ENCODE results near the gene GRHL1. TPM values are rescaled to one million over a fixed set of nuclear protein-coding genes. Genes with fewer than 3 reads are reported as not detected.

The GRHL1 gene
- polyA plus RNA-seq, 1 of the 3 experiments (the other 2 are of a cell fraction): 1.0 TPM

DNA sequence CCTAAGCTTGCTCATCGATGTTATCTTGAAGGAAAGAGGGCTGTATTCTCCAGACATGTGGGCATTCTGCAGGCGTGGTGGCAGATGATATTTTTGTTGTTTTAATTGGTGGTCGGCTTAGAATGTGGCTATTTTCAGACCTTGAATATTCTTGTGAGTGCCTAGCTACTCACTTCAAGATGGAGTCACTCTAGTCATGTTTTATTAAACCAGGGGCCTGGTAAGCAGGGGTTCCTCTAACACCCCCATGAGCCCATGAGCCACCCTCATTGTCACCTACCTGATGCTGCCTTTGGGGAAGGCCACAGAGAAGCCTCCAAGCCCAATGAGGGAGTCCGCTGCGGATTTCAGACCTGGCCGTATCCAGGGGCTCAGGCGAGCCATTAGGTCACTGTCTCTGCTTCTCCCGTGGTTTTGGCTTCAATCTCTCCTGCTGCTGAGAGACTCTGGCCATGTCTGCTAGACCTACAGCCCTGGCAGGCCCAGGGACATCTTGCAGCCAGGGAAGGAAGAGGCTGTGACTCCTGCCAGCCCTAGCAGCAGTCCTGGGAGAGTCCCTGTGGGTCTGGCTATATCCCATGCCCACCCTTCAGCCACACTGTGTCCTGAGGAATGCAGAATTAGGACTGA lies 75.6 kb downstream of the GRHL1 start (continued):
- no peak for TF ChIP-seq CHD2 (IDR thresholded peaks at IDR 0.05; ENCODE audit: low read length, partially characterized antibody)
- no peak for TF ChIP-seq NRF1 (IDR thresholded peaks at IDR 0.05; ENCODE audit: low read depth, low read length)
- no peak for TF ChIP-seq RCOR1 (IDR thresholded peaks at IDR 0.05; ENCODE audit: low read length)
- TF ChIP-seq TEAD4 (IDR thresholded peaks at IDR 0.05; ENCODE audit: borderline replicate concordance, insufficient read depth): no peak
- no peak for TF ChIP-seq FOSL2 (IDR thresholded peaks at IDR 0.05; ENCODE audit: borderline replicate concordance, low read depth)
- TF ChIP-seq RFX5 (IDR thresholded peaks at IDR 0.05; ENCODE audit: low read length): no peak

DNA sequence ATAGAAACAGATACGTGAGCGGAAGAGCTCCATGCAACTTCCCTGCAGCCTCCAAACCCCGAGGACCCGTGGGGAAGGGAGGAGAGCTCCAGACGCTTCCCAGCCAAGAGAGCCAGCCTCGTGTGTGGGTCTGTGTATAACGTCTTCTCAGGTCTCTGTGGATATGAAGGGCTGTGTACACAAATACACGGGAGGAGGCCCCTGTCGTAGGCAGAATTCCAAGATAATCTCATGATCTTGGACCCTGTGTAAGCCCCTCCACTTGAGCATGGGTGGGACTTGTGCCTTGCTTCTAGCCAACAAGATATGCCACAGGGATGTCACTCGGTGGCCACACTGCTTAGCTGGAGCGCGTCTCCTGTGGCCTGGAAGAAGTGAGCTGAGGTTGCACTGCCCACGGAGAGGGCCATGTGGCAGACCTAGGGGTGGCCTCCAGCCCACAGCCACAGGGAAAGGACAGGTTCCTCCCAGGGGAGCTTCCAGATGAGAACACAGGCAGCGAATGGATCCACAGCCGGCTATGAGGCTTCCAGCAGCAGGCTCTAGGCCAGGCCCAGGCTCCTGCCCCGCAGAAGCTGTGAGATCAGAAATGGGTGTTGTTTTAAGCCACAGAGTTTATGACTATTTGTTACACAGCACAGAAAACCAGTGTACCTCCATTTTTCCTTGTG lies 76.3 kb downstream of the GRHL1 start:
- Histone ChIP-seq H3K36me3 (replicated peaks in 1 of 2; ENCODE audit: control insufficient read depth in 1 of 2, insufficient read depth in 2 of 2, low read length in 1 of 2) (no peaks in the 10 kb centered on the region), H3K9ac (no peak overlapping the region), H3K4me3 (ENCODE audit: low read depth in 2 of 2, low read length in 1 of 2) (no peak overlapping the region), H3K27ac (ENCODE audit: low read depth in 2 of 2, low read length in 1 of 2) (no peak overlapping the region), H3K9me2 (no peaks in the 10 kb centered on the region), H3K4me1 (ENCODE audit: control insufficient read depth in 1 of 2, insufficient read depth in 2 of 2, low read depth in 1 of 2, low read length in 1 of 2) (peaks cover 0 to 16% of the 10 kb centered on the region in 2 experiments; a peak in 1 of 4 replicates), H3K9me3 (no peaks in the 10 kb centered on the region), H3K4me2 (no peak overlapping the region), H2AFZ (ENCODE audit: low read depth) (no peak overlapping the region), H3K79me2 (ENCODE audit: insufficient read depth) (no peaks in the 10 kb centered on the region), H4K20me1 (ENCODE audit: insufficient read depth) (no peaks in the 10 kb centered on the region), H3F3A (replicated peaks; ENCODE audit: insufficient read depth) (no peaks in the 10 kb centered on the region), H3K27me3 (ENCODE audit: insufficient read depth) (no peaks in the 10 kb centered on the region)
- CTCF ChIA-PET: interaction anchor here (0.7 to 7.0 kb wide), 7 partner anchors 8 to 229 kb away, joined by 3 to 76 read pairs (median 8); no protein-coding TSS in a partner anchor
- POLR2A ChIA-PET: no interaction called here
- TF ChIP-seq YY1 (IDR thresholded peaks at IDR 0.05; ENCODE audit: low read depth): no peak
- TF ChIP-seq USF1 (IDR thresholded peaks at IDR 0.05; ENCODE audit: borderline replicate concordance, low read depth): no peak
- TF ChIP-seq JUND (IDR thresholded peaks at IDR 0.05): no peak
- TF ChIP-seq MAX (IDR thresholded peaks at IDR 0.05; ENCODE audit: low read depth): no peak
- TF ChIP-seq, protein P1, sequence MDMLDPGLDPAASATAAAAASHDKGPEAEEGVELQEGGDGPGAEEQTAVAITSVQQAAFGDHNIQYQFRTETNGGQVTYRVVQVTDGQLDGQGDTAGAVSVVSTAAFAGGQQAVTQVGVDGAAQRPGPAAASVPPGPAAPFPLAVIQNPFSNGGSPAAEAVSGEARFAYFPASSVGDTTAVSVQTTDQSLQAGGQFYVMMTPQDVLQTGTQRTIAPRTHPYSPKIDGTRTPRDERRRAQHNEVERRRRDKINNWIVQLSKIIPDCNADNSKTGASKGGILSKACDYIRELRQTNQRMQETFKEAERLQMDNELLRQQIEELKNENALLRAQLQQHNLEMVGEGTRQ (IDR thresholded peaks at IDR 0.05; ENCODE audit: borderline replicate concordance, low read depth, low read length): no peak
- TF ChIP-seq SMC3 (IDR thresholded peaks at IDR 0.05; ENCODE audit: low read depth, low read length): no peak
- TF ChIP-seq NFIC (IDR thresholded peaks at IDR 0.05; ENCODE audit: borderline replicate concordance): no peak
- TF ChIP-seq RCOR1 (IDR thresholded peaks at IDR 0.05; ENCODE audit: low read length): no peak
- no peak for TF ChIP-seq FOXJ3 (CRISPR knock-in tag; IDR thresholded peaks at IDR 0.05)
- no peak for TF ChIP-seq EP300 (IDR thresholded peaks at IDR 0.05; ENCODE audit: borderline replicate concordance in 1 of 2, low read depth in 1 of 2, low read length in 1 of 2)
- TF ChIP-seq FOSL2 (IDR thresholded peaks at IDR 0.05; ENCODE audit: borderline replicate concordance, low read depth): no peak
- TF ChIP-seq GATA2 (CRISPR knock-in tag; IDR thresholded peaks at IDR 0.05): no peak
- no peak for TF ChIP-seq RAD21 (IDR thresholded peaks at IDR 0.05; ENCODE audit: low read length)
- no peak for TF ChIP-seq RXRA (IDR thresholded peaks at IDR 0.05; ENCODE audit: borderline replicate concordance, low read depth)
- TF ChIP-seq SIN3A (IDR thresholded peaks at IDR 0.05; ENCODE audit: borderline replicate concordance, low read depth, low read length): no peak
- 82% methylated on average over 16 of the region's 16 CpGs for WGBS (ENCODE audit: low lambda C conversion rate)
- no peak for DNase-seq

All from SK-N-SH (cell line).